EH (cell line): ENCODE results near the gene FOXJ1.
"Not testable (repeated sequence)": the region's sequence is repeated elsewhere in the genome, so short reads cannot be mapped to it uniquely, and the experiment has no call there.

Source experiments
- DNase-seq: peaks from one replicate; pipeline ENCODE4 v3.0.0-alpha.2; 2015; ENCODE audit warnings: low read depth

Gene FOXJ1, protein sequence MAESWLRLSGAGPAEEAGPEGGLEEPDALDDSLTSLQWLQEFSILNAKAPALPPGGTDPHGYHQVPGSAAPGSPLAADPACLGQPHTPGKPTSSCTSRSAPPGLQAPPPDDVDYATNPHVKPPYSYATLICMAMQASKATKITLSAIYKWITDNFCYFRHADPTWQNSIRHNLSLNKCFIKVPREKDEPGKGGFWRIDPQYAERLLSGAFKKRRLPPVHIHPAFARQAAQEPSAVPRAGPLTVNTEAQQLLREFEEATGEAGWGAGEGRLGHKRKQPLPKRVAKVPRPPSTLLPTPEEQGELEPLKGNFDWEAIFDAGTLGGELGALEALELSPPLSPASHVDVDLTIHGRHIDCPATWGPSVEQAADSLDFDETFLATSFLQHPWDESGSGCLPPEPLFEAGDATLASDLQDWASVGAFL

DNA sequence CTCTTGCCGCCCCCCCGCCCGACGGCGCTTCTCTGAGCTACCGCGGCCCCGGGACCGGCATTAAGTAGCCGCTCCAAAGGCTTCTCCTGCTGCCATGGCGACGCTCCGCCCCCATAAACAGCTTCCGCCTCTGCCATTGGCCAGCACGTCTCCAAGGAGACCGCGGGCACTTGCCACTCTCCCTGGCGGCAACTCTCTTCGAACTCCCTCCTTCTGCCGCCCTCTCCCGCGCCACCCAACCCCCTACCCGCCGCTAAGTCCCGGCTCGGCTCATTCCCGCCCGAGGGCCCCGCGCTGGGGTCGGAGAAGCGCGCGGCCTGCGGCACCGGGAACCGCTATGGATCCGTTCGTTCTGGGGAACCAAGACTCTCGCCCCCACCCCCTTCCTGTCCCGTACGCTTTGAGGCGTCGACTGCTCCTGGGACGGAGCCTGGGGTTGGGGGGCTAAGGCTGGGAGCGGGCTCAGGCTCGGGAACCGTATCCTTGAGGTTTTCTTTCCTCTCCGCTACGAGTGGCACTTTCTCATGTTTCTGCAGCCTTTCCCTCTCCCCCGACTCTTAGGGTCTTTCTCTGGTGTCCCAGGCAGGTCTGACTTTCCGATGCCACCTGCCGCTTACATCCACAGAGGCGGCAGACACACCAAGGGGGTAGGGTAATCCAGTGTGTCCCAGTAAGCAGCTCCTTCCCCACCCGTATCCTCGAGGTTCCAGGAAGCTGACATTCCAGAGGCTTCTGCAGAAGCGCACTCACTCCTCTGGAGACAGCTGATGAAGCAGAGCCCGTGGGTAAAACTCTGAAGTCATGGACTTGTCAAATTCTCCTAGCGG lies at the start of gene FOXJ1:
TSS of gene FOXJ1 (minus strand) at position 34 of the 827 bp plus-strand sequence. CDS start 850 bp downstream, outside the sequence.
- peak; percentile 87 for DNase-seq

DNA sequence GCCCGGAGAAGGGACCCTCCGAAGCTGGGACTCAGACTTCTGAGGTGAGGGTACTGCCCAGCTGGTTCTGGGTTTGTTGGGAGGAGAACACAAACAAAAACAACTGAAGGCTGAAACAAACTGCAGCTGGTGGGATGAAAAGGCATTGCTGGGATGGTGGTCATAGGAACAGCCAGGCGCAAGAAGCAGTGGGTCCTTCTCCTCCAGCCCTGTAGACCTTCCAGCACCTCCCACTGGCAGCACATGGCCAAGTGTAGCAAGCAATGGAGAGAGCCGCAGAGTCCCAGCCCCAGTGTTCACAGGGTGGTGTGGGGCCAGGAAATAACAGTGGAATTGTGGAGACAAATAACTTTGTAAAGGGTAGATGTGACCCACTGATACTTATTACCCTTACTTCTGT lies 48.7 kb upstream of the FOXJ1 start:
- DNase-seq = no peak

DNA sequence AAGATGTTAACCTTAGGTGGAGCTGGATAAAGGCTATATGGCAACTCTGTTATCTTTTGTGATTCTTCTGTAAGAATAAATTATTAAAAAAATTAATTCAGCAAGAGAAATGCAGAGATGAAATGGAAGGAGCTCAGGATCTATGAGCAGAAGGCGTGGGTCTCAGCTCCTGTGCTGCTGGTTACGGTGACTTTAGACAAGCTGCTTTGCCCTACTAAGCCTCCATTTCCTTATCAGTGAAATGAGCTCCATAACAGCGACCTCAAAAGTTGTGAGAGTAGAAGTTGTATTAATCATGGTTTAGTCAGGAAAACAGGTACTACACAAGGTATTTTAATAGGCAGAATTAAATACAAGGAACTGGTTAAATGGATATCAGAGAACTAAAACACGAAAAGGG lies 48.2 kb upstream of the FOXJ1 start:
- no peak for DNase-seq

DNA sequence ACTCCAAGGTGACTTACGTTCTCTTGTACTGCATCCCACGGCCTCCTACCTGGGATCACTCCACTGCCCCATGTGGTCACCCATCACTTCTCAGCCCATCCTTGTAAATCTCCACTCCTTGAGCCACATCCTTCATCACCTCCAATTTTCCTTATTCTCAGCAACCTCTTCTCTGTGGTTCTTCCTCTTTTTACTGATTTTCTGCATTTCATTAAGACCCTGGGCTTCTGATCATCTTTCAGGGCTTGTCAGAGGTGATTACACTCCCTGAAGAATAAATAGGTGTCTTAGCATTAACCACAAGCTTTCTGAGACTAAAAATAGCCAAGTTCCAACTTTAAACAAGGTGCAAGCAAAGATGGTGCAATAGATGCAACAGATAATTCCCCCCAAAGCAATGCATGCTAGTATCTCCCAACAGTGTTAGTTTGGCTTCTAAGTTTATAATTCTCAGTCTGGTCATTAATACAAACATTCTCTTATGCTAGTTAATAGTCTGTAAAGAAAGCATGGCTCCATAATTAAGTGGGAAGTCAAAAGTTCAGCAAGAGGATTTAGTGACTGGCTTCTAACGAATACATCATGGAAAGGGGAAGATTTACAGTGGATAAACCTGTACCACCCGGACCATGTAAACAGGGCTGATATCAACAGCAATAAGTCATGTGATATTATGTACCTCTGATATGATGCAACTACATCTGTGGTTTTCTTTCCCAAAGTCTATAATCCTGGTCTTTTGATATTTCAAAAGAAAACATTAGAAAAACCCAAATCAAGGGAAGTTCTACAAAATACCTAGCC lies 47.4 kb upstream of the FOXJ1 start:
- DNase-seq = no peak

DNA sequence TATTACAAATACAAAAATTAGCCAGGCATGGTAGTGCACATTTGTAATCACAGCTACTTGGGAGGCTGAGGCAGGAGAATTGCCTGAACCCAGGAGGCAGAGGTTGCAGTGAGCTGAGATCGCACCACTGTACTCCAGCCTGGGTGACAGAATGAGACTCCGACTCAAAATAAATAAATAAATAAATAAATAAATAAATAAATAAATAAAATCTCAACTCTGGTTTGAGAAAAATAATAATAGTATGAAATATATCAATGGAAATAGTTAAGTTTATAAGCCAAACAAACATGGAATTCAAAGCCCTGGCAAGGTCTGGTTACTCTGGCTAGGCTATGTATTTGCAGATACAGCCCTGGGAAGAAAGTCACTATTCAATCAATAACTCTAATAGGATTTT lies 45.7 kb upstream of the FOXJ1 start:
- not testable (repeated sequence) for DNase-seq

DNA sequence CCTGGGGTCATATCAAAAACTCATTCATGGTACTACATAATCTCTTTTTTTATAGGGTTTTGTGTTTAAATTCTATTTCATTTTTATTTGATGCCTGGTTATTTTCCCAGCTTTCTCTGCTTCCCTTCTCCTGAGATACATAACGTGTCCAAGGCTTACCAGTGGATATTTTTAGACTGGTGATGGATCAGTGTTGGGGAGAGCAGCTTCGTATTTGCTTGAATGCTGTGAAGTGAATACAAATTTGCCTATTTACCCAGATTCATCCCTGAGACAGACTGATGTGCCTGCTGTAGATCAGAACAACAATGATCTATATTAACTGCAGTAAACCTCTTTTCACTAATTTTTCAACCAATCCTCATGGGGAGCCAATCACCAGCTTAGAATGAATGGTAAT lies 43.2 kb upstream of the FOXJ1 start:
- no peak for DNase-seq

DNA sequence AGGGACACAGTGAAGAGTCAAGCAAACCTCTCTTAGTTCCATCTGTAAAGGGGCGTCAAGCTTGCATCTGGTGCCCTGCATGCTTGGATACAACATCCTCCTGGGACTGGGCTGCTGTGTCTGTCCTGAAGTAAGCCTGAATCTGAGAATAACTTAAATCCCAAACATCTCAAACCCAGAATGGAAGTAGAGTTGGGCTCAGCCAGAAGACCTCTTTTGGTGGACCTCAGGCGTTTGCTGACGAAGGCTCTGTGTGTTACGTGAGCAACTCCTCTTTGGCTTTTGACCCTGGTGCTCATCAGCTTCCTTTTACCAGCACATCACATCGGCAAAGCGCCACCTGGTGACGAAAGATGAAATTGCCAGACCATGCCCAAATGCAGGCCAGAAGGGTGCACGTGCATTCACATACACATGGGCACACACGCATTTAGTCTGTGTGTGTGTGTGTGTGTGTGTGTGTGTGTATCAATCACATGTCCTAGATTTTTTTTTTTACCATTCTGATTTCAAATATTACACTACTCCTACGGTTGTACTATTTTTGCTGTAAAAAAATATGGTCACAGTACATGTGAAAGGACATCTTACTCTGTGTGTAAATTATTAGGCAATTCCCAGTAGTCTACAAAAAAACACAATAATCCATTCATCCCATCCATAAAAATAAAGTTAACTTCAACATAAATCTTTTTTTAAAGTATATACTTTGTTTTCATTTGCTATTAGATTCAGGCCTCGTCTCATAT lies 41.1 kb upstream of the FOXJ1 start:
- DNase-seq = peak; percentile 85

DNA sequence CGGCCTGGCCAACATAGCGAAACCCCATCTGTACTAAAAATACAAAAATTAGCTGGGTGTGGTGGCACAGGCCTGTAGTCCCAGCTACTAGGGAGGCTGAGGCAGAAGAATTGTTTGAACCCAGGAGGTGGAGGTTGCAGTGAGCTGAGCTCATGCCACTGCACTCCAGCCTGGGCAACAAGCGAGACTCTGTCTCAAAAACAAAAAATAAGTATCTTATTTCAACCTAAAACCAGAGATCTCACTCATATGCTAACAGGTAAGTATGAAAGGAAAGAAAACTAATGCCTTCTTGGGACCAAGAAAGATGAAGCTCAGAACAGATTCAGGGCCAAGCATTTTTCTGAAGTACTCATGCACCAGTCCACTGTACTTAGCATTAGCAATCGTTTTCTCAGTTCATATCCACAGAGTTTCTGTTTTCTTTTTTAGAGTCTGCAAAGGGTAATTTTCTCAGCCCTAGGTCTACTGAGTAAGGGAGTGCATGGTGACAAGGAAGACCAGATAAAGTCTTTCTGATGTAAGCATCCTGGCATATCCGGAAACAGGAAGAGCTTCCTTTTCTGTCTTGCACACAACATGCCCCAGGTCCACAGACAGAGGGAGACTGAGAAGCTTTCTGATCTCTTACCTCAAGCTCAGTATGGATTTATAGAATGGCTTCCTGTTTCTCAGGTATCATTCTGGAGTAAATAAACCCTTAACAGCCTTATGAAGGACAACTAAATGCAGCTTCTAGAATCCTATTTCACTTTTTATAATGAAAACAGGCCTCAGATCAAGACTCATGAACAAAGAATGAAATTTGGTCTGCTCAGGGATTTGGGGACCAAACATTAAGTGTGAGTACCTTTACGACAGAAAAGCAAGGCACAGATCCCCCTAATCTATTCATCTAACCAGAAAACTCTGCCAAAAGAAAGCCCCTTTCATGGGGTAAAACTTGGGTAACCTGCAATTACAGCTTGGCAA lies 38.7 kb upstream of the FOXJ1 start:
- DNase-seq = peak; percentile 36

DNA sequence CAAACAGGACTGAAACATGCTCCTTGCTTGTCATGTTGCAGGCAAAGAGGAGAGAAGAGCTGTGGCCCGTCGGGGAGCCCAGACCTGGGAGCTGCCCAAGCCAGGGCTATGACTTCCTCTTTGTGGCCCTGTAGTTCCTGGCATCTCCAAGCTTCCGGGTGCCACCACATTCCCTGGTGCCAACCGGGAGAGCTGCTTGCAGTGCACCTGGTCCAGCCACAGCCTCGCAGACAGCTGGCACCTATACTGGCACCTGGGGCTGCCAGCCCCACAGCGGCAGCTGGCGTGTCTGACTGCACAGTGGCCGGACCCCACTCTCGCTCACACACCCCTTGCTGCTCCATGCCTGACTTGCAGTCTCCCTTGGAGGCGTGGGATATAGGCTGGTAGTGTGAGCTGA lies 37.1 kb upstream of the FOXJ1 start:
- no peak for DNase-seq

DNA sequence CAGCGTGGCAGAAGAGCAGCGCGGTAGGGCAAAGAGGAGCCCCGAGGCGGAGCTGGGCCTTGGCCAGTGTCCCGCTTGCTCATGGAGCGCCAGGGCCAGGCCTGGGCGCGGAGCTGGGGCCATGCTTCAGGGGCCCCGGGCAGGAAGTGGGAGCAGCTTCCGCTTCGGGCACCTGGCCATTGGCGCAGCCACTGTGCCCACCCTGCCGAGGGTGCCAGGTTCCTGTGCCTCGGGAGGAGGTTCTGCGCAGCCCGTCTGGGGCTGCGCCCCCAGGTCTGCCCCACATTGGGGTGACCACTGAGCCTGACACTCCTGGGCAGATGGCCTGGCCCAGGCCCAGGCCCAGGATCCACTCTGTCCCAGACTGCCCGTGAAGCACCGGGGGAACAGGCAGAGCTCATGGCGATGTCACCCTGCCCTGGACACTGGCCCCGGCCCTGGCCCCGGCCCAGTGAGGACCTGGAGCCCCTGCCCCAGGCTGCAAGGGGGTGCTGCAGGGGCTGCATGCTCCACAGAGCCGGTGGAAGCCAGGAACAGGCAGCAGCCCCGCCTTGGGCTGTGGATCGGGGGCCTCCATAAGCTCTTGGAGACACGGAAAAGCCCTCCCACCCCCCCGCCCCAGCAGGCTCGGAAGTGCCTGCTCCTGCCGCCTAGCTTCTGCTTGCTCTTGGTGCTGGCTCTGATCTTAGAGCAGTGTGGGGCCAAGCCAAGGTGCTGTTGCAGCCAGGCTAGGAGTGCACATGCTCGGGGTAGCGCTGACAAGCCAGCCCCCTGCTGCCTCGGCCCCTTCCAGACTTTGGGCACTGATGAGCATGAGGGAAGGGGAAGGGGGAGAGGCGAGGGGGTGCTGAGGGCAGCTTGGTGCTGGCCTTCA lies 35.9 kb upstream of the FOXJ1 start:
- DNase-seq = no peak

DNA sequence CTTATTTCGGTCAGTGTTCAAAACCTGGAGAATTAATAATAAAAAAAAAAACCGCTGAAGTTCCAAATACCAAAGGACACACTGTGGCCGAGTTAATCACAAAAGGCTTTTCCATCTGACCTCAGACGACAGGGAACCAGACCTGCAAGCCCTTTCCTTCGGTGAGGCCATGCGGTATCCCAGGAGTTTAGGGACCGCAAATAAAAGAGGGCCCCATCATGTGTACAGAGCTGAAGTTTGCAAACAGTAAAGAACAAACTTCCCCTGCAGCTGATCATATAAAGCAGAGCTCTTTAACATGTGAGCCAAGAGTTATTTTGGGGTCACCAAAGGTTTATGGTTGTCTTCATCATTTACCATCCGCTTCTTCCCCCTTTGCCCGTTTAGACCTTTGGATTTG lies 33.0 kb upstream of the FOXJ1 start:
- no peak for DNase-seq

DNA sequence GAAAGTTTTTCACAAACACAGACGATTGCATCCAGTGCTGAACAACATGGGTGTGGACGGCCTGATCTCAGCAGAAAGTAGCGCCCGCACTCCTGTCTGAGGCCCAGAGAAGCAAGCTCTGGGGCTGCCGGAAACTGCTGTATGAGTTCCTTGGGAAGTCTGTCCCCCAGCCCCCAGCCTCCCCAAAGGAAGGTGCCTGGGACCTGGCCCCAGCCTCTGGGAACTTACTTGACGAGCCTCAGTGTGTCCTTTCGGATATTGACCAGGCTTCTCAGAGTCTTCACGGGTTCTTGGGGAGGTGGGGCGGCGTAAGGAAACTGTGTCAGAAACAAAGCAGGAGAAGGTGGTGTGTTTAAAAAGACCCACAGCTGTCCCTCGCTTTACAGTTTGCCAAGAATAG lies 32.4 kb upstream of the FOXJ1 start:
- no peak for DNase-seq

DNA sequence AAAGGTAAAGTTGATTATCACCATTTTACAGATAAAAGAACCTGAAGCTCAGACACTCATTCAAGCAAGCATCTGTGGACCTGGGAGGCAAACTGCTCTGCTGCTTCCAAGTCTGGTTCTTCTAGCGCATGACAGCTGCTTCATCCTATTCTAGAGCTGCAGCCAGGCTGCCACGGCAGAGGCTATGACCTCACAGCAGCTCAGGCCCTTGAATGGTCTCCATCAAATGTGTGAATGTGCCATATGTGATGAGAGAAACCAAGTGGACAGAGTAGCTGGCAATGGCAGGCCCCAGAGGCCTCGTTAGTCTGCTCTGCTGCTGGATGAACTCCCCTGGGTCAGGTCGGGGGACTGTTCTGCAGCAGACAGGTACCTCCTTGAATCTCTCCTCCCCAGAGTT lies 30.7 kb upstream of the FOXJ1 start:
- no peak for DNase-seq

DNA sequence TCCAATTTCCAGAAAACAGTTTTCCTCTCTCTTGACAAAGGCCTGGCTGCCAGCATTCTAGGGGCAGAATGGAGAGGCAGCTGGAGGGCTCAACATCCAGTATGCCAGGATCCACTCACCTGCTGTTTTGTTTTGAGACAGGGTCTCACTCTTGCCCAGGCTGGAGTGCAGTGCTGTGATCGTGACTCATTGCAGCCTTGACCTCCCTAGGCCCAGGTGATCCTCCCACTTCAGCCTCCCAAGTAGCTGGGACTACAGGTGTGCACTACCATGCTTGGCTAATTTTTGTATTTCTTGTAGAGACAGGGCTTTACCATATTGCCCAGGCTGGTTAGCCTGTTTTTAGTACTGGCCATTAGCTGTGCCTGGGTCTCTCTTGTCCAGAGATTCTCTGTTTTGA lies 29.1 kb upstream of the FOXJ1 start:
- DNase-seq = no peak

DNA sequence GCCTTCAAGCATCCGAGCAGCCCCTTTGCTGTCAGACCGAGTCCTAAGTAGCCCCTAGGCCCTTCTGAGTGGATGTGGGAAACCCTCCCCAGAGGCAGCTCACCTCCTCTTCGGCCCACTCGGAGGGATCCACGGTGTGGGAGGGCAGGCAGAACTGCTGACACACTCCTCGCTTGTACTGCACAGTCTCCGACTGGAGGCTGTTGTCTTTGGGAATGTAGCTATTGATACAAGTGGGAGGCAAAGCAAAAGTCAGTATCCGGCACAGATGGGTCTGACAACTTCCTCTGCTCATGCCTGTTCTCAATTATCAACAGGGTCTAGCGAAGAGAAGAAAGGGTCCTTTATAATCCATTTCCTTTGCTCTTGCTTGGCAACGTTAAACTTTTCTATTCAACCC lies 25.9 kb upstream of the FOXJ1 start:
- DNase-seq = no peak

DNA sequence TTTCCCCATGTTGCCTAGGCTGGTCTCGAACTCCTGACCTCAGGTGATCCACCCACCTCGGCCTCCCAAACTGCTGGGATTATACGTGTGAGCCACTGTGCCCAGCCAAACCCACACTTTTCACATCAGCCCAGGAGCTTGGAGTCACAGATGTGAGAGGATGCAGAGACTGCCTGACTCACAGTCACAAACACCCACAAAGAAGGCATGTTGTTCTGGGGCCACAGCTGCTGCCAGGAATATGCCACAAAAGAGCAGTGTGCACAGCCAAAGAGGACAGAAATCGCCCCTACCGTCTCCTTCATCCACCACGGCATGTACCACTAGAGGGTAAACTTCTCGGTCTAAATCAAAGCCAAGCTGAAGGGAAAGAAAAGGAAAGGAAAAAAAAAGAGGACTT lies 25.1 kb upstream of the FOXJ1 start:
- DNase-seq = peak; percentile 14

DNA sequence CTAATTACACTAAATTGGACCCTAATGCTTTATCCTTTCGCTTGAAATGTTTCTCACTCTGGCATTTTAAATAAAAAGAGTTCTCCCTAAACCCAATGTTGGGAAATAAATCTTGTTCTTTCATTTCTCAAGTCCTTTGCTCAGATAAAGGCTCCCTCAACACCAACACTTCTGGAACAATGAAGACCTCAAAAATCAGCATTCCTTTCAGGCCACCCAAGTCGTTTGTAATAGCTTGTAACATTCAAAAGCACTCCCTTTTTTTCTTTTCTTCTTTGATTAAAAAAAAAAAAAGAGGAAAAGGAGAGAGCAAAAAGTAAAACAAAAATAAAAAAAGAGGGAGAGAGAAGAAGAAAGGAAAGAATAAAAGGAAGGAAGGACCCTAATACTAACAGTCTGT lies 23.3 kb upstream of the FOXJ1 start:
- DNase-seq = no peak

DNA sequence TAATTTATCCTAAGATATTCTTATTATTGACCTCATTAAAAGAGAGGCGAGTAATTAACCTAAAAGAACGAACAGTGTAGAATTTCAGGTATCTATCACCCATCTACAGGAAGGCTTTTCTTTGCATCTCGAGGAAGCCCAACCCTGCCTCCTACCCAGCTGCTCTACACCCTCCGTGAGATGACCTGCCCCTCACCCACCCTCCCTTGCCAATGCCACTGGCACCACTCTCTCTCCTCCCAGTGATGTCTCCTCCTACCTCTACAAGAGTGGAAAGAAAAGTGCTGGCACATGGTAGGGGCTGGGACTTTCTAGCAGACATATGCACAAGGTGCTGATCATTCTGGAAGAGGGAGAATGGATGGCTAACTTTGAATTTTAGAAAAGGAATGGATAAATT lies 22.9 kb upstream of the FOXJ1 start:
- DNase-seq = no peak

DNA sequence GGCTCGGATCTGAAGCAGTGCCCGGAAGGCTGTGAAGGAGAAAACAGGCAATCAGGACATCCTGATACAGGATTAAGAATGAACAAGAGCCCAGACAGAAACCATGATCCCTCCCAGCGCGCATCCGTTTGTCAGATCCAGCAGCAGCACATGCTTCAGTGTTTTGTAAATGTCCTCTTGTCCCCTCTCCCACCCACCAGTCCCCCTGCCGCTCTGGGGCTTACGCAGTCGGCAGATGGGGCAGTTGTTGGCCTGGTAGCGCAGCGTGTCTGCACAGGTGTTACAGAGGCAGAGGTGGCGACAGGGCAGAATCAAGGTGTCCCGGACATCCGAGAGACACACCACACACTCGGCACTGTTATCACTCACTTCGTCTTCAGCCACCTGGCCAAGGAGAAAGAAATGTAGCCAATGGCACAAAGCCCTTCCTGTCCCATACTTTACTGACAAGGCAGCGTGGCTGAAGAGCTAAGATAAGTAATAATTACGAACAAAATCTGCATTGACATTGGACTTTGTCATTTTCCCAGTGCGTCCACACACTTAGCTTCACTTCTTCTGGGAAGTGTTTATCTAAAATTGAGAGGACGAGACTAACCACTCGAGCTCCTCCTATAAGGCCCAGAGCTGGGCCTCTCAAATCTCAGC lies 20.7 kb upstream of the FOXJ1 start:
- no peak for DNase-seq
